Measurements from ENCODE around the gene PAX5.
A peak's percentile ranks its signal among the peaks of the same experiment; 100 is the strongest.

PAX5 gene

DNA sequence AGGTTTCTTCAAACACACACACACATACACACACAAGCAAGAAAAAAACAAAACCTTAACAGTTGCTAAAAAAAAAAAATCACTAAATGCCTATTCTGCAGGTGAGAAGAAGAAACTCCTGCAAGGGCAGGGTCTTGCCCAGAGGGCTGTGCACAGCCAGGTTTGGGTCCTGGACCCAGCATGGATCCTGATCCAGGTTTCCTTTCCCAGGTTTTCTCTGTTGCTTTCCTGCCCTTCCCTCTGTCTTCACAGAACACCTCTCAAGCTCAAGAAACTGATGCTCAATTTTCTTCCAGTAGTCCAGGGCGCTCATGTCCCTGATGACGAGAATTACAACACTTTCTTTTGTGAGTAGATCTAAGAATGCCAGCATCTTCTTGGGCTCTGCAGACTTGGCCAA lies 136.6 kb downstream of the PAX5 start:
- DNase-seq: no peak

DNA sequence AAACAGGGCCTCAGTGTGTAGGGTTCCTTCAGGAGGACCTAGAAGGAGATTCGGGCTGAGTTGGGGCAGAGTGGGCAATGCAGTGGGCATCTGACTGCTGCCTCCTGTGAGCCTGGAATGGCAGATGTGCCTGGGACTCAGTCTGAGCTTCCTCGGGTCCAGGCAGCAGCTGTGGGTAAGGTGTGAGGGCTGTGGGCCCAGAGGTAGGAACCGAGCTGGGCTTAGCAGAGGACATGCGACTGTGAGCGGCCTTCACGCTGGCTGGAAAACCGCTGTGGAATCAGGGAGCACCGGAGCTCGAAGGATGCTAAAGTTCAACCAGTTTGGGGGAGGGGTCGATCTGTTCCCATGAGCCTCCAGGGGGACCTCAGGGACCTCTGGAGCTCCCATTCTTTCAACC lies 137.0 kb downstream of the PAX5 start:
- DNase-seq: no peak

DNA sequence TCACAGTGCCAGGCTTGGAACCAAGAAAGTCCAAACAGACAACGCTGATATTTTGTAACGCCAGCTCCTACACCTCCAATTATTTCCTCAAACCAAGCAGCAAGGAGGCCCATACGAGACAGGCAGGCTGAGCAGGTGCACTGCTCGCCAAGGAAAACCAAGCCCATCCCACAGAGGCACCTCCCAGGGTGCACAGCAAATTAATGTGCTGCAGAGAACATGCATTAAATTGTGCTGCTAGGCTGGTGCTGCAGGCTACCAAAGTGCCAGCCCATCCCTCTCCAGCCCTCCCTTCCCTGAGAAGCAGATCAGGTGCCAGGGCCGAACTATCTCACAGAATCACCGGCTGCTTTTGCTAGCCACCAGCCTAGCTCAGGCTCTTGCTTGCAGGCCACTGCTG lies 137.8 kb downstream of the PAX5 start:
- no peak for DNase-seq

DNA sequence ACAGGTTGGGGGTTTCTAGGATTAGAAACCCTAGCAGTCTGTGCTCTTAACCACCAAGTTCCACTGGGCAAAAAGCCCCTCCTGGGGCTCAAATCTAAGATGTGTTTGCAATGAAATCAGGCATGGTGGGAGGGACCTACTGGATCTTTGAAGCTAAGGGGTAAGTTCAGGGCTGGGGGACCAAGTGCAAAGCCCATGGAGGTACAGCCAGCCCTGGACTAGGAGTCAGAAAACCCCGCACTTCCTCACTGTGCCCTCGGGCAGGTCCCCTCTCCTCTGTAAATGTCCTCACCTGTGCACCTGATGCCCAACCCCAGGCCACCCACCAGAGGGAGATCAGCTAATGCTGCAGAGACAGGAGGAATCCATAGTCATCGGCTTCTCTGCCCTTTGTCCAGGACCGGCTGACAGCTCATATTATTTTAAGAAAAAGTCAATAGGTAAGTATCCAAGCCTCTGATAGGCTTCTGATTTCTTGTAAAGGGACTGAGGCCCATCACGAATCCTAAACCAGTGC lies 138.3 kb downstream of the PAX5 start:
- no peak for DNase-seq

DNA sequence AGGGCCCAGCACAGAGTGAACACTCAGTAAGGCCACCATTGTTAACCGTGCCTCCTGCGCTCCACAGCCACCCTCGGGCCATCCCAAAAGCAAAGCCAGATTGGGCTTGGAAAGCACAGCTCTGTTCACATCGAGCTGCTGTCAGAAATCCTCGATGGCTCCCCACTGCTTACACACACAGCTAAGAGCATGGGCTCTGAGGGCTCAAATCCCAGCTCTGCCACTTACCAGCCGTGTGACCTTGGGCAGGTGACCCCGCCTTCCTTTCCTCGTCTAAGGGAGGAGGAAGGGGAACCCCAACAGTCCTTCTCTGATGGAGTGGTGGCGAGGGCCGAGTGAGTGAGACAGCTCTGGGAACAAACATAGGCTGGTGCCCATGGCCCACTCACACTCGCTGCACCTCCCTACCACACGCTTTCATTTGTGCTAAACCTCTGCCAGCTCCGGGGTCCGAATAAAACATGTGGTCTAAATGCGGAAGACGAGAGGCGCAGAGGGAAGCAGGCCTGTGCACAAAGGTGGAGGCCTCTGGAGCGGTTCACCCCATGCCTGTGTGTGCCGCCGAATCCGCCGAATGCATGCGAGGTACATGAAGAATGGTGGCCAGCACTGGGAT lies 139.3 kb downstream of the PAX5 start:
- no peak for DNase-seq

DNA sequence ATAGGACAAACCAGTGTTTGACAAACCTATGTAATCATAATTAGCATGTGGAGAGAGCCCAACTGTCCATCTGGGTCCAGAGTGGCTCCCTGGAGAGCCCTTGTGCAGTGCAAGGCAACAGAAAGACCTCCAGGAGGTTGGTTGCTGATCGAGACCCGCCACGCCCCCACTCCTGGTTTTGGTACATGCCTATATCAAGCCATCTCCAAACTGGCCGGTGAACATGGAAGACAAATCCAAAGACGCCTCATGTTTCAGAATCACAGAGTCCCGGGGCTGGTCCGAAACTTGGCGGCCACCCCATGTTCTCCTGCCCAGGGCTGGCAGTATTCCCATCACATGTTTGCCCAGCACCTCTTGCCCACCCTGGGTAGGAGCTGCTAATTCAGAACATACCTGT lies 140.2 kb downstream of the PAX5 start:
- no peak for DNase-seq

DNA sequence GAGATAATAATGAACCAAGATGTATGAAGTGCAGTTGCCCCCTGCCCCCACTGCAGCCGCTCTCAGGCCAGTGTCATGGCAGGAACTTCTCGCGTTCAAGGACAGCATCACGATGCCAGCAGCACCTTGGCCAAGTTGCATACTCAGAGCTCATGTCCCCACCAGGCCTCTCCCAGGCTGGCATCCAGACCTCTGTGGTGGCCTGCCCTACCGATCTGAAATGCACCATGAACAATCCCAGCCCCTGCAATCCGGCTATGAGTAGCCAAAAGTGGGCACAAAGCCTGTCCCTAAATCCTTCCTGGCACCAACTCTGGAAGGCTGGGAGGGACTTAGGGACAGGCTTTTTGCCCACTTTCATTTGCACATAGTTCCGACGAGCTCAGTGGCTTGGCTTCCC lies 140.9 kb downstream of the PAX5 start:
- DNase-seq: no peak

DNA sequence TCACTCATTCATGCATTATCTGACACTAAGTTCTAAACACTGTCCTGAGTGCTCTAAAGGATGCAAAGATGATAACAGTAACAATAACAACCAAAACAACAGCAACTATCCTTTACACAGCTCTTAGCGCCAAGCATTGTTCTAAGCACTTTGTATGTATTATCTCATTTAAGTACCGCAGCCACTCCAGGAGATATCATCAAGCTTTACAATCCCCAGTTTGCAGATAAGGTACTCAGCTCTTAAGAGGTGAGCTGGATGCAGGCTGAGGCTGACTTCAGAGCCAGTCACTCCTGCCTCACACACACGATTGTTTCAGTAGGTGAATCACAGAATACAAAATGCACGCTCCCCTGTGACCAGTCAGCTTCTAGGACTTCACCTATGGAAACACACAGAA lies 141.8 kb downstream of the PAX5 start:
- DNase-seq: no peak

DNA sequence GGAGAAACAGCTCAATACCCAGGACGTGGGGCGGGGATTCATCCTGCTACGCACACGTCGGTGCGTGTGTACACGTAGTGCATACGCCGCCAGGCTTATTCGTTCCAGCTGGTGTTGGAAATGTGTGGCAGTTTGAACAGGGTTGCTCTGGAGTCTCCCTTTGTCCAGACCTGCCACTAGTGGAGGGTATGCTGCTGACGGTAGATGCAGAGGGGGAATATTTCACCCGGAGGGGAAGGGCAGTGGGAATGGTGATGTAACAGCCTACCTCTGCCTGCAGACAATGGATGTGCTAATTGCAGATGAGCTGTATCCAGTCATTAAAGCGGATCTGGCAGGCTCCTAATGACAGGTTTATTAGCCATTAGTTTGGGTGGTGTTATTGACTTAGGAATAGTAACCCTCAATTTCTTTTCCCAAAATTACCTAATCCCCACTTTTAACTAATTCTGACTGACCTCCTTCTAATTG lies 142.7 kb downstream of the PAX5 start:
- DNase-seq: peak; percentile 81

DNA sequence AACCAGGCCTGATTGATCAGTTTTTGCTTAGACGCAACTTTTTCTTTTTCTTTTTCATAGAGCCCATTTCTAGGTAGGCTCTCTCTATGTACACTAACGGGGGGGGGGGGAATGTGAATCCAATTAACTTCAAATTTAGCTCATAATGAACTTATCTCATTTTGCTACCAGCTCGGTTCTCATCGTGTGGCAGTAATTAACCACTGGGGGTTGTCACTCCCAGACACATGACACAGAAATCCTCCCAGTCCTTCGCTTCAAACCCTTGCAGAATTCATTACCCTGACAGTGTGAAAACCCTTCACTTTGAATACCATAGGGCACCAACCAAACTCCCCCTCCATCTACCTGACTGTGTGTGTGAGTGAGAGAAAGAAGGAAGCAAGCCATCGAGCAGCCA lies 144.2 kb downstream of the PAX5 start:
- DNase-seq: peak; percentile 85

DNA sequence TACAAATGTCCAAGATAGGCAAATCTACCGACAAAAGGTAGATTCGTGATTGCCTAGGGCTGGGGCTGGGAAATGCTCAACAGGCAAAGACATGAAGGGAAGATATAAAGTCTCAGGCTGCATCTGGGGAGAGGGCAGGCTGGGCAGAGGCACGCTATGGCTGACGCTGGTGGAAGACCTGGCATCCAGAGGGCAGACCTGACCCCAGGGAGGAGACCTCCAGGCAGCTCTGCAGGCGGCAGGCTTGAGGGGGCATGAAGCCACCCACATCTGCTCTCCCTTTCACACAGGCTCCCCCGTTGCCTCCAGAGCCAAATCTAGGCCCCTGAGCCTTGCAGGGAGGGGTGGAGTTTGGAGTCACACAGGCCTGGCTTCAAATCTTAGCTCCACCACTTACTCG lies 145.5 kb downstream of the PAX5 start:
- DNase-seq: no peak

DNA sequence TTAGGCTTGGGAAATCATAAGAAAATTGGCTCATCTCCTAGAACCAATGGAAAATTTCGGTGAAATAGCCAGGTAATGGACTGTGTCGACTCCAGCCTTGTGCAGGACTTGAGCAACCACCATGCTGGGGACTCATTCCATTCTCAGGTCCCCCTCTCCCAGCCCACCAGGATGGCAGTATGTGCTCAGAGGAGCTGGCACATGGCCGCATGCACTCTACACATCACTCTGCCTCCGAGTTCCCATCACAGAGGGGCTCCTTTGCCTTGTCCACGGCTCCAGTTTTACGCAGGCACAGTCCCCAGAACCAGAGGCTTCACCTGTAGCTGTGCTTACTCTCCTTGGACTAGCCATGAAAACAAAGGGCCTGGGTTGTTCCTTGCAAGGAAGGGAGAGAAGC lies 149.3 kb downstream of the PAX5 start:
- DNase-seq: no peak

DNA sequence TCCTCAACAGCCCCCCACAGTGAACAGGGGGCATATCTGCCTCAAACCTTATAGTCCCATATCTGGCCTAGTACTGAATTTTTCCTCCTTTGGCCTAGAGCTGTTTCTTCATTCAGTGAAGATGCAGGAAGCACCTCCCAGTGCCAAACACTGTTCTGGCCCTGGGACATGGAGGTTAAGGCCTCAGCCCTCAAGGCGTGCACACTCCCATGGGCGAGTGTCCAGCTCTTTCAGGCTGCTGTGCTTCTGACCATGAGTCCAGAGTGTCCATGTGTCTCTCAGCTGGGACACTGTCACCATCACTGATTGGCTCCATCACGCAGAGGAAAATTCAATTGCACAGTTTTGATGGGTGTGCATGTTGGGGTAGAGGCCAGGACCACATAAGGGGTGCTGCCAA lies 151.5 kb downstream of the PAX5 start:
- DNase-seq: no peak

DNA sequence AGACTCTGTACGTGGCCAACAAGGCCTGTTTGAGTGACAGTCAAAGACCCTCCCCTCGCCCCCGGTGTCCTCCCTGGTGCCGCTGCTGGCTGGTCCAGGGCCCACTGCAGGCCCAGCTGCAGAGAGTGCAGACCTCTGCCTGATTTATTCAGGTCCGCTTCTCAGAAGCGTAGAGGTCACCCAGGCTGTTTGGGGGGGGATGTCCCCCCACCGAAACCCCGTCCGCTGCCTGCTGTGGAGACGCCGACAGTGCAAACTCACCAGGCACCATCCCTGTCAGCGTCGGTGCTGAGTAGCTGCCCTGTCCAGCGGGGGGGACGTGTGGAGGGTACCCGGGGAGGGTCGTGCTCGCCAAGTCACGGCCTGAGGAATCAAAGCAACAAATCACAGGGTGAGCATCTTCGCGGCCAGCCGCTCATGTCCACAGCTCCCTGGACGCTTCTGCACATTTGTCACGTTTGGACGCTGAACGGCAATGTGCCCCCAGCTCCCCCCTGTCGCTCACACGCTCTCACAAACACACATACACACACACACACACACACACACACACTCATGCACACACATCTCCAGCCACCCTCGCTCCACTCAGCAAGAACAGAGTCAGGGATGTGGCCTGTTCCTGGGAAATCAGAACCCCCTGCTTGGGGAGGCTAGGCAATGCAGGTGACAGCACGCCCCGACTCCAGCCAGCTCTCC lies 152.2 kb downstream of the PAX5 start:
- DNase-seq: no peak

DNA sequence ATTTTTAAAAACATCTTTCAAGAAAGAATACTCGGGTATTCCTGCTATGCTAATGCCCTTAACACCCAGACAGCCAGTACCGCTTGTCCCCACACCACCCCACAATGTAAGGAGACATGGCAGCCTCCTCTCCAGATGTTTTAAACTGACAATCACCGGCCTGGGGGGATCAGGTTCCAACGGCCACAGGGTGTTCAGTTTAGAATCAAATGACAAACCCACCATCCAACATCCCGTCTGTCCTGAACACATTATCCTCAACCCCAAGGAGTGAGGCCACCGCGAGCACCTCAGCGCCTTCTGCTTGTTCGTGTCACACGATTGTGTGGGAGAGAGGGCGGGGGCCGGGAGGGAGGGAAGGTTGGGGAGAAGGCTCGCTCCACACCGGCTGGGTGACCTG lies 152.8 kb downstream of the PAX5 start:
- DNase-seq: peak; percentile 69

DNA sequence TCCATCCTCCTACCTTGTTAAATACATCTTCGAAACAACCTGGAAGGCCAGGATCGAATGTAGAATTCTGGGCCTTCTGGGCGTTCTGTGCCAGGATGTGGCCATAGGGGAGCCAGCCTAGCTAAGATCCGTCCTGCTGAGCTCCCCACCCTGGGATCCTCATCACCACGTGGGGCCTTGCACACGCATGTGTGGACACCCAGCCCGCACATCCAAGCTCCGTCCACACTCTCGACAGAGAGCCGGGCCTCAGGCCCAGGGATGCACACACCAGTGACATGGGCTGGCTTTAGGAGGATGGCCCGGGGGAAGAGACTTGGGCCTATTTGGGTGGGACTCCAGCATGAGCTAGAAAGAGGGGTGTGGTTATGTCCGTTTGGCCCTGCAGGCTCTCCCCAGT lies 154.0 kb downstream of the PAX5 start:
- DNase-seq: no peak

DNA sequence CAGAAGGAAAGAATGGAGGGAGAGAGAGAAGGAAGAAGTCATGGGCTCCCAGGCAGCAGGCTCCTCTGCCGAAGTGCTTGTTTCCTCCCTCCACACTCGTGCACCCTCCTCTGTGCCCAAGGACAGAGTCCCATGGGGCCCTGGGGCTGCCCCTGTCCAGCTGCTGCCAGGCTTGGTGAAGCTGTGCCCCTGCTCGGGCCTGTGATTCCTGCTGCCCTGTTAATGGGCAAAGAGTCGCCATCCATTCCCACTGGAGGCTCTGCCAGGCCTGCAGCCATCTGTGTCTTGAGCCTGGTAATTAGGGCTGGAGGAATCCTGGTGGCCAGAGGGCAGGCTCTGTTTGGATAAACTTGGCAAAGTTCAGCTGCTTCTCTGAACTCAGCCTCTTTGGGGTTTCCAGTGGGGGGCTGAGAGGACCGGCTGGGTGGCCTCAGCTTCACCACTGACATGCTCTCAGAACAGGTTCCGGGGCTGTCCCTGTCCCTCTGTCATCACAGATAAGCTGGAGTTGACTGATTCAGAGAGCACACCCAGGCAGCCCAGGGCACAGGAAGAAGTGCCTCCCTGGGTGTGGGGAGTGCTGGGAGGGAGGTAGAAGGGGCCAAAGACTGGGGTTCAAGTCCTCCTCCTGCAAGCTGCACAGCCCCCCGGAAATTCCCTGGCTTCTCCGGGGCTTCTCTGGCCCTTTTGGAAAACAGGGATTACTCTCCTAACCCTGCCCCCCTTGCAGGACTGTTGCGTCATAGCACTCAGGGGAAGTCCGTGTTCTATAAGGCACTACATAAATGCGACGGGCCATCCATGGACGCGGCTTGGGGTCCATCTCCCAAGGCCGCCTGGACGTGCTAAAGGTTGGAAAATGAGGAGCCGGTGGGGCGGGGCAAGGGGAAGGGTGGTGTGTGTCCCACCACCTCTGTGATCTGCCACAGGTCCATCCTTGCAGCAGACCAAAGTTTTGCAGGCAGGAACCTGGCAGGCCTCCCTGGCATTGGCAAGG lies 154.8 kb downstream of the PAX5 start:
- no peak for DNase-seq

DNA sequence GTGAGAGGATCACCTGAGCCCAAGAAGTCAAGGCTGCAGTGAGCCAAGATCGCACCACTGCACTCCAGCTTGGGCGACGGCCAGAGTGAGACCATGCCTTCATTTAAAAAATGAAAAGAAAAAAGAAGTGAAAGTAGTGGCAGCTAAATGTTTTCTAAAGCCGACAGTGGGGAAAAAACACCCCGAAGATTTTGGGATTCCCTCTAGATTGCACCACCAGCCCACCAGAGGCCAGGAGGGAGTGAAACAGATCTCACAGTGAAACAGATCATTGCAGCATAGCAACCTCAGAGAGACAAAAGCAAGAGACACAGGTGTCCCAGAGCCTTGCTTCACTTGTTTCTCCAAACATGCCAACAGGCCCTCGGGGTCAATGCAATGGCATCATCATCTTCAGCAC lies 156.8 kb downstream of the PAX5 start:
- no peak for DNase-seq

DNA sequence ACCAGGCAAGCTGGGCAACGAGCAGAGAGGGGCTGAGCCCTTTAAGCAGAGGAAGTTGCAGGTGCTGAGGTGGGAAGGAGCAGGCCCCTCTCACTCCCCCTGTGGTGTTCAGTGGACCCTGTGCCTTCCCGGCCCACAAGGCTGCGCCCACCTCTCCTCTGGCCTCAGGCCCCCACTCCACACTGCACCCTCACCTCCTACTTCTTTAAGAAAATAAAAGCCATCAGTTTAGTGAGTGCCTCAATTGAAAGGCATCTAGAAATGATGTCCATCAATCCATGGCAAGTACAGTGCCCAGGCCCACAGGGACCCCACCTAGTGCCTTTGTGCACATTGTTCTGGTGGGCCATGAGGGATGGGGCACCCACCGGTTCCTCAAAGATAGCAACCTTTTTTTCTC lies 158.0 kb downstream of the PAX5 start:
- no peak for DNase-seq

DNA sequence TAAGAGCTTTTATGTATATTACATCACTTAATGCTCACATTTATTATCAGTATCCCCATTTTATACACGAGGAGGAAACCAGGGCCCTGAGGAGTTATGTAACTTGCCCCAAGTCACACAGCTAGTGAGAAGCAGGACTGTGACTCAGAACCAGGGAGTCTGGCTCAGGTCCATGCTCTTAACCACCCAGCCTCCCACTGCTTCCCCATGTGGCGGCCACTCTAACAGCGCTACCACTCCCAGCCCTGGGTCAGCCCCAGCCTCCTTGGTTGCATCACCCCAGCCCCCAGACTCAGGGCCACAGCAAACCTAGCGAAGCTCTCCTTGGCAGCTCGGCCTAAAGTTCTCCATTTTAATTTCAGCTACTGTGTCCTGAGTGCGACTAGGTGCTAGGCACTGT lies 159.1 kb downstream of the PAX5 start:
- DNase-seq: no peak

DNA sequence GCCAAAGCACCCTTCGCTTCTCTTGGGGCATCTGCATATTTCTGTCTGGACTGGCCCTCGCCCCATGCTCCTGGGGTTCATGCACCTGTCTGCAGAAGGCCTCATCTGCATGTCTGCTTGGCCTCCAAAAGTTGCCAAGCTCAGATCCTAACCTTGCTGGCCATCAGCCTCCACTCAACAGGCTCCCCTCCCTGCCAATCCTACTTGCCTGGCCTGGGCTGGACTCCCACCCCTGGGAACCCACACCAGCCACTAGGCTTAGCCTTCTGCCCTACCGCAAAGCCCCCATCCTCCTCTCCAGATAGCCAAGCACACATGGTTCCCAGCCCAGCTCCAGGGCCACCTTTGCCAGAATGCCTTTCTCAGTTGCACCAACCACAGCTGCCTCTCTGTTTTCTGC lies 159.8 kb downstream of the PAX5 start:
- DNase-seq: no peak

DNA sequence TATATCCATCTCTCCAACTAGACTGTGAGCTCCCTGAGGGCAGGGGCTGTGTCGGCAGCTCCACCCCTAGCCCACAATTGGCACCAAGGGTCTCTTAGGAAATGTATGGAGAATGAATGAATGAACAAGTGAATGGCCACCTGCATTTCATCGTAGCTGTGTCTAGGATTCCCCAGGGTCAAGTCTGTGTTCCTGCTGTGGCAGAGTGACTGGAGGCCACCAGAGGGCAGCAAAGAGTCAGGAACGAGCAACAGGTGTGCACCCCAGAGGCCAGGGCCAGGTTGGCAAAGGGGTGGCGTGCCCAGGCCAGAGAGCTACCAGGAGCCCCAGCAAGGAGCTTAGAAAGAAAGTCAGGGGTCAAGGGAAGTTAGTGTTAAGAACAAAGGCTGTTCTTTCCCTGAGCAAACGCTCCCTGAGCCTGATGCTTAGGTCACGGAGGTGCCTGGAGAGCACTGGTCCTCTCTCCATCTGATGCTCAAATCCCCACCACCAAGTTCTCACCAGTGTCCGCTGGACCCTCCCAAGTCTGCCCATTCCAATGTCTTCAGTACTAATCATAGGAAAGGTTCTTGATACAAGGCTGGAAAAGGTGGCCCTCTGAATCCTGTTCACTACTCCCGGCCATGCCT lies 160.7 kb downstream of the PAX5 start:
- DNase-seq: peak; percentile 70

DNA sequence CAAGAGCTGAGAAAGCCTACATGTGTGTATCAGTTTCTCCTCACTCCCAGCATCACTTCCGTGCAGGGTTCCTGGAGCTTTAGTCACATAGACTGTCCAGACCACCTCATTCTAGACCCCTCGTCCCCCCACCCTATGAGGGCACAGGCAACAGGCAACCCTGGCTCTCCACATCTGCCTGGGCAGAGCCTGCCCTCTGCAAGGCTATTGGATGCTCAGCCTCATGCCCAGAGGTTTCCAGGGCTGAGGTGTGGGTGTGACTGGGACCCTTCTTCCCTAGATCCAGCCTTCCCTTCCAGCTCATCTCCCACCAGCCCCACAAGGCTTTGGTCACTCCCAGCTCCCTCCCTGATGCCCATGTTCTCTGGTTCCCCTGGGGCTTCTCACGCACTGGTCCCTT lies 161.4 kb downstream of the PAX5 start:
- DNase-seq: no peak

Measured in NCI-H82 (cell line).